DMS79 (cell line): ENCODE results near the gene KCNMA1.

Source experiments
- DNase-seq: peaks from one replicate; lab custom pipeline; 2025; lab: John Stamatoyannopoulos, UW

Gene KCNMA1

DNA sequence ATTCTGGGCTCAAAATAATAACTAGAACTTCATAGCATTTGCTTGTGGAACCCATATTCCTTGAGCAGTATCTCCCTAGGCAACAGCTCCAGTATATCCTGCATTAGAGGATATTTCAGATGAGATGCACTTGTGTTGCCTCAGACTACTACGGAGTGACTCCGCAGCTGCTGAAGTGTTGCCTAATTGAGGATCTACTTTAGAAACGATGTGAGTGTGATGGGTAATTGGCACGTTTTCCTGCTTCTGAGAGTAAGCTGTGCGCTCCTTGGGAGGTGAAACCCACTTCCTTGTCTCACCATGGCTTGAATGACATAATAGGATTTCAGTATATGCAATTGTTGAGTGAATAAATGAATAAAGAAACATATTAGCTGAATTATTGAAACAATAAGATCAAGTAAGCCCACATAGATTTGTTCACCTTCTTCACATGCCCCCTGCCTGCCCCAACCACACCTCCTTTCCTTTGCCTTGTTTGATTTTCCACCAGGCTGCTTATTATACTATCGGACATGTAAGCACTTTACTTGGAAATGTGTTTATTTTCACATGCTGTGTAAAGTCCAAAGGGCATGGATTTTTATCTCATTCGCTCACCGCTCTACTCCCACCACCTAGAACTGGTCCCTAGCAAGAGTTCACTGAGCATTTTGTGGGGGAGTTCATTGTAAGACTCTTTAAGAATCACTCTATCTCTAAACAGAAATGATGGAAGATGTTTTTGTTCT is 303.8 kb downstream of the KCNMA1 start:
- peak; percentile 5 for DNase-seq

DNA sequence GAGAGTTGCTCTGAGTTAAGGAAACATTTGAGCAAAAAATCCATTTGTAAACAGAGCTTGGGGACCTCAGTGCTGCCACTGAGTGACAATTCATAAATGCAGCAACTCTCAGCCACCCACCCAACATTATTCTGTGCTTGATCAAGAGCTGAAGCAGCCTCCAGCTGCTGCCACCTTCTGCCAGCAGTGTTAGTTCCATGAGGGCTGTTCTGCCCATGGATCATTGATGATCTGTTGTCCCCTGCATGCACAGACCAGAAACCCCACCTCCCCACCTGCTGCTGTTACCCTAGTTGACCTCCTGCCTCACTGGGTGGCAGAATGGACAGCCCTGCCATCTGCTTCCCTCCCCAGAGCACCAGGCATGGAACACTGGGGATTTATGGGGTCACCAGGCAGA is 305.4 kb downstream of the KCNMA1 start:
- DNase-seq = no peak

DNA sequence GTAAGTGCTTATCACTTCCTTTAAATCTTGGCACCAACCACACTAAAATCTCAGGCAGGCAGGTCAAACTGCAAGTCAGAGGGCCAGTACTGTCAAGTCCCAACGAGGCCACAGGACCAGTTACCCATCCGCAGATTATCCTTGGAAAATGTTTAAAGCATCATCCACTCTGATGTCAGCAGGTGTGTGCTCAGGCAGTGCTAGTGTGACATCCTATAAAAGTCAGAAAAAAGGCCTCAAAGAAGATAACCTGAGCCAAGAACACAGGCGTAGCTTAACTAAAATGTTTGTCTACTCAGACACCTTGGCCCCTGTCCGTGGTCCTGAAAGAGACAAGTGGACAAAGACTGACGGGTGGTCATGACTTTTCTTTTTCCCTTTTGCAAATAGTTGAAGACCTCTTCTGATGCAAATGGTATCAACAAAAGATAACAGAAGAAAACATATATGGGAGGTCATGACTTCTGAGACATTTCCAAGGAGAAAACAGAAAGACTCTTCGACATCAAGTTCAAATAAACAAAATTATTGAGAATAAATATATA is 309.3 kb downstream of the KCNMA1 start:
- DNase-seq = no peak

DNA sequence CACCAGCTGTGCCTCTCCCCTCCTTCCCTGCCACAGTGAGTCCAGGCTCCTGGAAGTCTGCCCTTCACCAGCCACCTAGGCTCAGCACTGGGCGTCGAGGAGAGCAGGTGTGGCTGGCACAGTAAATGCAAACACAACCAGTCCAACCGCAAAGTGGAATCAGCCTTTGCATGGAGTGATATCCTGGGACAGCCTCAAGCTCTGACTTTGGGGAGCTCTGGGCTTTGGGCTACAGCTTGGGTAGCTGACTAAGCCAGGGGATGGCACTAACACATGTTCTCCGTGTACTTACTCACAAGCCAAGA is 312.4 kb downstream of the KCNMA1 start:
- DNase-seq = peak; percentile 49

DNA sequence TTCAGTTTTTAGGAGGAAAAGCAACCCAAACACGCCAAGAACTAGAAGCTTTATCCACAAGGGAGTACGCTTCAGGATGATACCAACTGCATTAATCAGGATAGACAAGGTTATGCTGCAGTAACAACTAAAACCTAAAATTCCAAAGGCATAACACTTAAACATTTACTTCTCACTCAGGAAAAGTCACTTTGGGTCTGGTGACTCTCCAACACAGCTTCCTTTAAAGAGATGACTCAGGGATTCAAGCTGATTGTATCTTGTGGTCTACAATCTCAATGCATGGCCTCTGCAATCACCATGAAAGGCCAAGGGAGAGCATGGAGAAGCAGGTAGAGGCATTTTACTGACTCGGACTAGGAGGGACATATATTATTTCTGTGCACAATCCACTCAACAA is 315.8 kb downstream of the KCNMA1 start:
- no peak for DNase-seq

DNA sequence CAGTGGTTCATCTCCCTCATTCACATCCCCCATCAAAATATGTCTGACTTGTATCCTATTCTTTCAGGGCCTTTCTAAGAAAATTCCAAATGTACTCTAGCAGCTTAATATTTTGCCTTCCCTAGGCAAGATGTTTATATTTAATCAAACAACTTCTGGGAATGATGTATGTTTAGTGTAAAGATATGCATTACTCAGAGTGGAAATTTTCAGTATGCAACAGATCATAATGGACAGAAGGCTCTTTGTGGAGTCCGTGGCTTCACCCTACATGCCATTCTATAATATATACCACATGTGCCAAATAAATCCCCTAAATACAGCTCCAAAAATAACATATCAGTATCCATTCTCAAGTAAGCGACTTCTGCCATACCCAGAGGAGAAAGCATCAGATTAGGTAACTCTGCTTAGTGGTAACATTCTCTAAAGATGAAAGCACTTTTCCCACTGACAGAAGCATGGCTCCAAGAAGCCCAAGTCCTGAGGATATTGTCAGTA is 316.6 kb downstream of the KCNMA1 start:
- DNase-seq = no peak

DNA sequence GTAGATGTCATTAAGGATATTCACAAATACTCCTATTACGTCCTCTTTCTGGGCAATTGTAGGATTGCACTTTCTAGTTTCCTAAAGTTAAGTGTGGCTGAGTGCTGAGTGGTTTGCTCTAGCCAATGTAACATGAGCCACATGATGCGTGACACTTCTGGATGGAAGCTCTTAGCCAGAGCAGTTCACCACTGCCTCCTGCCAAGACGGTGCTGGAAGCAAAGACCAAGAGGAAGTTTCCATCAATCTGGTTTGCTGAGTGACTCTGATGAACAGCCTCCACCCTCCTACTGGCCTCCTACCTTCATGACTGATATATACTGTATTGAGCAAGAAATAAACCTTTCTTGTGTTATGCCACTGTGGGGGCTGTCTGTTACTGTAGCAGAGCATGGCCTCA is 318.1 kb downstream of the KCNMA1 start:
- DNase-seq = peak; percentile 68

DNA sequence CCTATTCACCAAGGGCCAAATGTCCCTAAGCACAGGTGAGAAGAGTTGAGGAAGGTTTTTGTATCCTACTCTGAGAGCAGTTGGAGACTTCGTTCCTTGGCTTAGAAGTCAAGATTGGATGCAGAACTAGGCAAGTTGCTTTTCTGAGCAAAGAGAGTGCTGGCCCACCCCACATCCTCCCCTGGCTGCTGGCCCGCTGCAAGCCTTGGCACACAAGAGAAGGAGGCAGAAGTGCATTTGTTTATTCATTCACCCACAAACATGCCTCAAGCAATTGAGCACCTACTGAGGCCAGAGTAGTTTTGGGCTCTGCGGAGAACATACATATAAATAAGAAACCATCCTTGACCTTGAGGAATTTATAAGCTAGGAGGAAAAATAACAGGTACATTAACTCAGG is 318.9 kb downstream of the KCNMA1 start:
- peak; percentile 20 for DNase-seq

DNA sequence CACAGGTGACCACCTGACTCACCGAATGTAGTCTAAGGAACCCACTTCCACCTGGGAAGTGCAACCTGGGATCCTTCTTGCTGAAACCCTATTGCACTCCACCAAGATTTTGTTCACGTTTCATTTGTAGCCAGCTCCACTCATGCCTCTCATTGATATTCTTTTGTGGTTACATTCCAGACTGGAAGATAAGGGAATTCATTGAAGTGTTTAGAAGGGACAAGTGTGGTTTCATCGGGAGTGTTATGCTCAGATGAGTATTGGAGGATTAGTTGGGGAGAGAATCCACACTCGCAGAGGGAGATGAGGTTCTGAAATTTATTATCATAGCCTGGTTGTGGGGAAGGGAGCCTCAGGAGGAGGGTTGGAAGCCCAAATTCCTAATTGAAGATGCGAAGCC is 320.4 kb downstream of the KCNMA1 start:
- peak; percentile 43 for DNase-seq

DNA sequence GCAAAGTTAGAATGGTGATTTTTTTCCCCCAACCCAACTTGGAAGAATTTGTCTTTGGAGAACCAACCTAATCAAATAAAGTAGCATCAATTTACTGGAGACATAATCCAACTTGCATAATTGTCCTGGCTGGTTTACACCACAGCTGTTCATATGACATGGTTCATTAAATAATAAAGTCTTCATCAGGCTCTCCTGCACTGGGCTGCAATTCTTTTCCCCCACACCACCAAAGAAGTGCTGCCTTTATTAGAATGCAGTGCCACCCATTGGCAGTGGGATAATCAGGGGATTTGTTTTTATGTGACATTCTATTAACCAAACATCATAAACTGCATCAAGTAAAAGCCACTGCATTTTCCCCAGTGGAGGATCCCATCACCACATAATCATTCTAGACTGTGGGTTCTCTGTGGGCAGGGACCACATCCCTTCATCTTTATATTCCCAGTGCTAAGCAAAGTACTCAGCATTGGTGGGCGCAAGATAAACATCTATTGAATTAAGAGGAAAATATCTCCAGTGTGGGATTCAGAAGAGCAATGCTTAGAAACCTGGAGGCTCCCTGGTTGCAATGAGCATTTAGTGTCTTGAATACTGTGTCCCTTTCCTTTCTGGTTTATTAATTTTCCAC is 322.0 kb downstream of the KCNMA1 start:
- no peak for DNase-seq

DNA sequence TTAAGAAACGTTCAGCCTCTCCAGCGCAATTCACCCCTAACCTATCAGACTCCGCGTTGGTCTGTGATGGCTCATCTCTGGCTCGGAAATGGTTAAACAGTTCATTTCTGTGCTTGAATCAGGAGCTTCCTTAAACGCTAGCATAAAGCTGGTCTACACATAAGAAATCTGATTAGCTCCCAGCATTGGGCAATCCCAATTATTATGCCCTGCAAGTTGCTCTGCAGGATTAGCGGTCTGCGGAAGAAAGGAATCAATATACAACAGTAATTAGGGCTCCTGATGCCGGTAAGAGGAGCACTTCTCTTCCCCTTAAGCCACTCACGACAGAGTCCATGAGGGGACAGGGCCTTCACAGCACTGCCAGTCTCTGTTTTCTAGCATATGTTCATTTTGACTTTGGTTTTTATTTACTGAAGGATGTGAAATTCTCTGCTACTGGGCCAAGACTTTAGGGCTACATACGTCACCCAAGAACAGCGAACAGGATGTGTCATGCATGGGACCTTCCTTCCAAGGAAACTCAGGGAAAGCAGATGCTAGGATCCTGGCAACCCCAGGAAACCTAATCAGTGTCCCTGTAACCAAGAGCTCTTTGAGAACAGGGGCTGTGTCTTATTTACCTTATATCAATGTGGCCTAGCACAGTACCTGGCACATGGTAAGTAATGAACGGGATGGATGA is 324.4 kb downstream of the KCNMA1 start:
- no peak for DNase-seq

DNA sequence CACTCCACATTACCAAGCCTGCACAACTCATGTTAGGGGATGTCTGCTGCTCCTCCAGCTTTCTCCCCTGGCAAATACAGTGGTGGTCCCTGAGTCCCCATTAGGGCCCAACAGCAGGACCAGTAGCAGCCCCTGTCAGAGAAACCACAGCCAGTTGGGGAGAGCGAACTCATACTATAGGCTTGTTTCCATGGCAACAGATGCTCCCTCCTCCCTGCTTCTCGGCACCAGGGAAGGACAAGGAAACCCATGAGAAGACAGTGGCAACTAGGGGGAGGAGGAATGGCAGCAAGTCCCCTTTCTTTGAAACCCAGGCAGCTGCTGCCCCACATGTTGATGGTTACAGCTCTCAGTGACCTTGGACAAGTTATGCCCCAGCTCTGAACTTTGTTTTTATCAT is 326.4 kb downstream of the KCNMA1 start:
- DNase-seq = no peak

DNA sequence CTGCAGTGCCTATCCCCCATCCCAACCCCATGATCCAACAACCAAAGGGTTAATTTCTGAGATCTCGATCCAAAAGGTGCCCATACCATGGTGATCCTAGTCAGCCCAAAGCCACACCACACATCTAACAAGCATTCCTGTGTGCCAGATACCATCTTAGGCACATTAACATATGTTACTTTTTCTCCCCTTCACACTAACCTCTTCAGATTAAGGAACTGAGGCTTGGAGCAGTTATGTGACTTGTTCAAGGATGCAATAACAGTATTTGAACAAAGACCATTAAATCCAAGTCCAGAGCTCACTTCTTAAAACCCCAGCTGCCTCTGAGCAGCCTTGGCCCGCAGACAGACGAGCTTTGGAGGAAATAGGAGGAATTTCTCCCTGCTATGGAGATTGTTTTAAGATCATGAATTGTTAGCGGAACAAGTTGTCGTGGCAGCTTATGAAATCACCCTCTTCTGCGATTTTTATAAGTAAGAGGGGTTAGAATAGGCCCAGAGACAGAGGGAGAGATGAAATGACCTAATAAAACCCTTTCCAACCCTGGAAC is 327.2 kb downstream of the KCNMA1 start:
- DNase-seq = peak; percentile 53

DNA sequence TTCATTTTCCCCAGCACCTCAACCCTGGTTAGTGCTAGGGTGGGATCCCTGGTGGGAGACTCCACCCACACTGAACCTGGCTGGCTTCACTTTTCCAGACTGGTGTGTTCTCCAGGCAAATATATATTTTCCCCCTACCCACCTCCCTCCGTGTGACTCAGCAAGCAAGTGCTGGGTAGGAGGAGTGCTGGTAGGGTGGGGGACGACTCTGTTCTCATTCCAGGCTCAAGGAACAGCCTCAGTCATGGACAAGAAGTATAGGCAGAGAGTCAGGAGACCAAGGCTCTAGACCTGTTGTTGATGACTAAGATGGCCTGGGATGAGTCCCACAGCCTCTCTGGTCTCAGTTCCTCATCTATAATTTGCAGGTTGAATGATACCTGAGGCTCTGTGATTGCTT is 328.1 kb downstream of the KCNMA1 start:
- no peak for DNase-seq

DNA sequence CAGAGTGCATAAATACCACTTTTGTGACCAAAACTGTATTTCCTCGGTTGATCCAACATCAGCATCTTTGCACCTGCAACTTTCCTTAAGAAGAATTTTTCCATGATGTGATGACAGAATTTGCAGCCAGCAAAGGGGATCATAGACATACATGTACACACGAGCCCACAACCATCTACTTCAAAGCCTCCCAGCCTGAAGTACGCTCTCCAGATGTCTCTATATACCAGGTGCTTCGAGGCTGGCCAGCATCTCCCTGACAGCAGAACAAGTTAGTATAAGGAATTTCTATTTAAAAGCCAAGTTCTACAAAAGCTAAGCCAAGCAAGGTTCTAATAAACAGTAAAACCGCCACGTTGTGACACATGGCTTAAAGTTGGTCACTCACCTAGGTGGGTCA is 328.5 kb downstream of the KCNMA1 start:
- DNase-seq = no peak

DNA sequence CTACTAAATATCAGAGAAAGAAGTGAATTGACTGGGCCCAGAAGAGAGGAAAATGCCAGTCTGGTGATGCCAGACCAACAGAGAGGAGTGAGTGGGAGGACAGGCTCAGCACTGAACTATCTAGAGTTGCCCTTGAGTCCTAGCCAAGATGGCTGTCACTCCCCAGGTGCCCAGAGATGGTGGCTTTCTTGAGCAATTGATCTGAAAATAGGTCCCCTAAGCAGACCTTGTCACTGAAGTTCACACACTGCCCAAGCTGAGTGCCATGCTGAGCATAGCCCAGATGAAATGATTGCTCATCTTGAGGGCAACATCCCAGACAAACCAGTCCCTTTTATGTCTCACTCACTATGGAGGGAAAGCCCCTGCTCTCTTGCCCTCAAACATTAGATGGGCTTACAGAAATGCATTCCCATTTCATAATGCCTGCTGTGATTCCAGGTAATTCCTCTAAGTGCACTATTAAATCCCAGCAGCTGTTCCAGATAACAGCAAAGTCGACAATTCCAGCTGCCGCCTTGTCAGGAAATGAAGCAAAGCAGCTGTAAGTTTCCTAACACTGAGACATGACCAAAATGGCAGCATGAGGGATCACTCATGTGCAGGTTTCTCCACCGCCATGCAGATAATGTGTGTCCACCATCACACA is 329.4 kb downstream of the KCNMA1 start:
- DNase-seq = no peak

DNA sequence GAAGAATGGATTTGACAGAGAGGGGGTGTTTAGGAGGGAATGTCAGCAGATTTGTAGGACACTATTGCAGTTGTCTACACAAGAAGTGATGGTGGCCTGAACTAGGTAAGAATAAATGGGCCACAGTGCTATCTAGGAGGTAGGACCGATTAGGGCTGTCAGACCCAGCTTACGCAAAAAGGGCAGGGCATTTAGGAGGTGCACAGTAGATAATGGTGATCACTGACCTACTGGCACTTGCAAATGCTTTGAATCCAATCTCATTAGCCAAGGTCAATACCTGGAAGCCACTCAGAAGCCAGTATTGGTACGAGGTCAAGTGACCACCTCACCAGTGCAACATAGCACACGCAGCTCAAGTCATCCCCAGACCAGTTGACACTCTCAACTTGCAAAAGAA is 330.9 kb downstream of the KCNMA1 start:
- DNase-seq = no peak

DNA sequence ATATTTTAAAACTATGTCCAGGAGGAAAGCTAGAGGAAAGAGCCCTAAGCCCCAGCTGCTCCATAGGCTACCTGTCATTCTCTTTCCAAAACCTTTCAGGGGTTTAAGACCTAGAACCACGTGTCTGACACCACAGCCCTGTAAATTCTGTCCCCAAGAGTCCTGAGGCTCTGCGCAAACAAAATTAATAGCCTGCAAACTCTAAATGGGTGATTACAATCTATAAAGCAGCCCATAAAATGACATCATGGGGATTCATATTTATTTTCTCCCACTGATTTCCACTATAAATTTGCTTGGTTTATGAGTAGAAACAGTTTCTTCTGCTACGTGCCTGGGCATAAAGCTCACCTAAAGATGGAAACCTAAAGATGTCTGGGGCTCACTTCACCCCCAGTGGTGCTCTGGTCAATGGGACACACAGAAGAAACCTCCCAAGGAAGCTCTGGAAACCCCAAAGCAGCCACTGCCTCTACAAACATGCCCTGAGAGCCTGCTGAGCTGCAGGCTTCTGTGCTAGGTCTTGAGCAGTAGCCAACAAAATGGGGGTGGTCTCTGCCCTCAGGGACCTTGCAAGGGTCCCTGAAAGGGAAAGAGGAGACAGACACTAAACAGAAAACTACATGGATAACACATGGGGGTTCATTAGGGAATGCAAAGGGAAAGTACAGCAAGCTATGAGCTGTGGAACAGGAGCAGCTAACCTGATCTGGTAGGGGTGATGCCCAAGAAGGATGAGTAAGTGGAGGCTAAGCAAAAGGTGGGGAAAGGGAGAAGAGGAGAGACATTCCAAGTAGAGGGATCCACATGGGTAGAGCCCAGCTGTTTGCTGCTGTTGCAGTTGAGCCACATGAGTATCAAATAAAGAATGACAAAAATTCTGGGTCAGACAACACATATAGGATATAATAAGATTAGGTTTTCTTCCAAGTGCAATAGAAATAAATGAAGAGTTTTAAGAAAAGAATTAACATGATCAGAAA is 331.7 kb downstream of the KCNMA1 start:
- DNase-seq = no peak

DNA sequence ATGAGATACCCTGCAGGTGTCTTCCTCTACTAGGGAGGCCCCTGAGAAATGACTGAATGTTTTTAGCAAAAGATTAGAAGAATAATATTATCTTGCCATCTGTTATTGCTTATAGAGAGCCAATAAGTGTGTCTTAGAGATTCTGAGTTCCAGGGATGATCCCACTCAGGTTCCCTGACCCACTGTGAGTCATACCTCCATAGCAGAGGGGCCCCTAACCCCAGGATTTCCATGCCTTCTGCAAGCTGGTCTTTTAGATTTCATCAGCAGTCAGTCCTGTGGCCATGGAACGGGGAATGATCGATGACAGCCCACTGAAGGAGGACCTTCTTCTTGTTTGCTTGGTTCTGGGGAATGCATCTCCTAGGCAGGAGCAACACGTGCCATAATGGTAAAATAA is 333.4 kb downstream of the KCNMA1 start:
- DNase-seq = no peak

DNA sequence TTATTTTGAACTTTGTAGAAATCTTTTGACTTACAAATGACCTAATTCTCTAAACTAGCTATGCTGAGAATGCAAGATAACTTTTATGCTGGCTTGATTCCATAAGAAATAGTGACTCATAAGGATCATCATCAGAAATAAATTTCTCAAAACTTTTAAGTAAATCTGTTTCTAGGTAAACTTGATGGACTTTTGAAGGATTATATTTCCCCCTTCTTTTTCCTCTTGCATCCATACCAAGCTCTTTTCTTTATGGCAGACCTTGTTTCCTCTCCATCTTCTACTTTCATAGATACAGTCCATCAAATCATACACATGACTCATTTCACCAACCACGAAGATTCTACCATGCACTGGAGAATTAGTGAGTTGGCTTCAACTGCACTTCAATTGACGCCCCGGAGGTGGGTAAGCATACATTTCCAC is 336.3 kb downstream of the KCNMA1 start:
- DNase-seq = no peak

DNA sequence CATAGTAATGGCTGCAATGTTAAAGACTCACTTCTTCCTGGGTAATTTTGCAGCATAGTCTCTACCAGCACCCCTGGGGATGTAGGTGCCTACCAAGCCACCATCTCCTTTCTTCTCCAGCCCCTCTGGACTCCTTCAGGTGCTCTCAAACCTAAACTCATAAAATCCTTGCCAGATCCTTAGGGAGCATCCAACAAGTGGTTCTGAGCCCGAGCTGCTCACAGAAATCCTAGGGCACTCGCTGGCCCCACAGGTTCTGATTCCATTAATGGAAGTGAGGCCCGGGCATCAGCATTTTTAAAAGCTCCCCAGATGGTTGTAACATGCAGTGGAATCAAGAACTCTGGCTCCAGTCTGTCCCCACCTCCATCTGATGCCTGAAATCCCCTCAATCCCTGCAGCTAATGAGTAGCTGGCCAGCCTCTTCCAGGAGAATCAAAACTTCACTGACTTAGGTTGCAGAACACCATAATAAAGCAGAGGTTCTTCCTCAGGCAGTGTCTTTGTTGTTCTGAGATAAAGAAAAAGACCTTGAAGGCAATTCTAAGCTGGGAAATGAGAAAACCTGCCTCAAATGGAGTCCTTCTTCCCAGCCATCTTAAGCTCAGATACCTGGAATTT is 336.8 kb downstream of the KCNMA1 start:
- DNase-seq = no peak
